Measurements from ENCODE around the gene ITGB3.
"Not testable (repeated sequence)": the region's sequence is repeated elsewhere in the genome, so short reads cannot be mapped to it uniquely, and the experiment has no call there.

The ITGB3 gene

GRCh38 chr17:47223460-47223859, 30.2 kb upstream of the ITGB3 start:
- DNase-seq: no peak

- not testable (repeated sequence) for DNase-seq
These were observed 29.6 kb upstream of the ITGB3 start for GRCh38 chr17:47224077-47224476.

GRCh38 chr17:47224966-47225365, 28.7 kb upstream of the ITGB3 start:
- no peak for DNase-seq

GRCh38 chr17:47225436-47225858, 28.2 kb upstream of the ITGB3 start:
- DNase-seq: no peak

- DNase-seq: no peak
These were observed 27.5 kb upstream of the ITGB3 start for GRCh38 chr17:47225911-47226688.

- no peak for DNase-seq
These were observed 25.8 kb upstream of the ITGB3 start for GRCh38 chr17:47227862-47228261.

GRCh38 chr17:47229535-47230443, 23.8 kb upstream of the ITGB3 start:
- DNase-seq: peak; percentile 60 to 77

GRCh38 chr17:47230864-47231263, 22.8 kb upstream of the ITGB3 start:
- DNase-seq: no peak

GRCh38 chr17:47231334-47231733, 22.3 kb upstream of the ITGB3 start:
- no peak for DNase-seq

- no peak for DNase-seq
These were observed 21.8 kb upstream of the ITGB3 start for GRCh38 chr17:47231866-47232265.

GRCh38 chr17:47232465-47232864, 21.2 kb upstream of the ITGB3 start:
- no peak for DNase-seq

GRCh38 chr17:47235506-47235905, 18.1 kb upstream of the ITGB3 start:
- DNase-seq: no peak

GRCh38 chr17:47235923-47236322, 17.7 kb upstream of the ITGB3 start:
- no peak for DNase-seq

- DNase-seq: no peak
These were observed 15.8 kb upstream of the ITGB3 start for GRCh38 chr17:47237841-47238240.

GRCh38 chr17:47238321-47239010, 15.2 kb upstream of the ITGB3 start:
- no peak for DNase-seq

GRCh38 chr17:47239619-47239966, 14.0 kb upstream of the ITGB3 start:
- no peak for DNase-seq

GRCh38 chr17:47239967-47240651, 13.5 kb upstream of the ITGB3 start:
- DNase-seq: no peak

- no peak for DNase-seq
These were observed 12.8 kb upstream of the ITGB3 start for GRCh38 chr17:47240806-47241205.

GRCh38 chr17:47242648-47243047, 11.0 kb upstream of the ITGB3 start:
- no peak for DNase-seq

GRCh38 chr17:47243737-47244598, 9.7 kb upstream of the ITGB3 start:
- no peak for DNase-seq

- DNase-seq: no peak
These were observed 8.9 kb upstream of the ITGB3 start for GRCh38 chr17:47244697-47245096.

GRCh38 chr17:47246120-47246519, 7.5 kb upstream of the ITGB3 start:
- no peak for DNase-seq
